GM10248 (cell line): Measurements from ENCODE around the gene IL34.
"Not testable (repeated sequence)": the region's sequence is repeated elsewhere in the genome, so short reads cannot be mapped to it uniquely, and the experiment has no call there.

Experiments used
- CTCF ChIA-PET: fragments of 300-600 bp; sonication (Branson Sonifier 250); formaldehyde crosslinking; extraction: SDS; loops from one replicate; lab custom pipeline; 2021; ENCODE audit warnings: antibody characterized with exemption; lab: Yijun Ruan, JAX
- POLR2A ChIA-PET: fragments of 350-650 bp; sonication (Branson Sonifier 250); formaldehyde crosslinking; extraction: SDS; loops from one replicate; lab custom pipeline; 2020; ENCODE audit warnings: antibody characterized with exemption; lab: Yijun Ruan, JAX
- DNase-seq: peaks from one replicate; pipeline ENCODE4 v3.0.0; 2012; ENCODE audit errors: extremely low spot score
- TF ChIP-seq, protein P1 (sequence below): IDR thresholded peaks from 2 replicates; pipeline ENCODE4 v1.5.1; 2012; ENCODE audit warnings: mild to moderate bottlenecking, low read depth; ENCODE audit errors: extremely low read depth, missing control alignments, control extremely low read depth

IL34 gene

DNA sequence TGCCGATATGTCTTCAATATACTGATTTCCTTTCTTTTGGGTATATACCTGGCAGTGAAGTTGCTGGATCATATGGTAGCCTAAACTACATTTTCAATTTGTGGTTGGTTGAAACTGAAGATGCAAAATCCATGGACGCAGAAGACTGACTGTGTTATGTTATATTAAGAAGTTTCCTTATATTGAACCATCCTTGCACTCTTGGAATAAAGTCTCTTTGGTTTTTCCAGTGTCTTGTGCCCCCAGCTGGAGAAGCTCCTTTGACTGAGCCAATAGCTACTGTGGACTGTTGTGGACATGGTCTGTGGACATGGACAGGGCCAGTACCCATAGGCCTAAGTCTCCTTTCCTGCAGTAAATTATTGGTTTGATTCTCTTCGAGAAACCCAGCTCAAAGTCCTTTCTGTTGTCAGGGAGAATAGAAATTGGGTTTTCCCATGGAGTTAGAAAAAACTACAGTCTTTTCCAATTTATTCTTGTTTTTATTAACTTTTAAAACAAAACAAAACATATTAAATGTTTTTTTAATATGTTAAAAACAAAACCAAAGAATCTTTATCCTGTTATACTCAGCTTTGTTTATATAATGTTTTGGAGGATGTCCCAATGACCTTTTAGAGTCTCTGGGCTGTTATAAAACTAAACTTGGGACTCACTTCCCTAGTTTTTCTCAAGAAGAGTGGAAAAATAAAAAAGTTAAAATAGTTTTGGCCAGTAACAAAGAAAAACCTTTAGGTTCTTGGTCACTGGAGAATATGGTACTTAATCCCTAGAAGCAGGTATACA, 15.2 kb upstream of the IL34 start:
- POLR2A ChIA-PET, result no interaction called here
- DNase-seq, result no peak
- CTCF ChIA-PET, result interaction anchor here (1.2 kb wide), 1 partner anchor 16 kb away, joined by 4 read pairs; no protein-coding TSS in a partner anchor
- TF ChIP-seq, protein P1, sequence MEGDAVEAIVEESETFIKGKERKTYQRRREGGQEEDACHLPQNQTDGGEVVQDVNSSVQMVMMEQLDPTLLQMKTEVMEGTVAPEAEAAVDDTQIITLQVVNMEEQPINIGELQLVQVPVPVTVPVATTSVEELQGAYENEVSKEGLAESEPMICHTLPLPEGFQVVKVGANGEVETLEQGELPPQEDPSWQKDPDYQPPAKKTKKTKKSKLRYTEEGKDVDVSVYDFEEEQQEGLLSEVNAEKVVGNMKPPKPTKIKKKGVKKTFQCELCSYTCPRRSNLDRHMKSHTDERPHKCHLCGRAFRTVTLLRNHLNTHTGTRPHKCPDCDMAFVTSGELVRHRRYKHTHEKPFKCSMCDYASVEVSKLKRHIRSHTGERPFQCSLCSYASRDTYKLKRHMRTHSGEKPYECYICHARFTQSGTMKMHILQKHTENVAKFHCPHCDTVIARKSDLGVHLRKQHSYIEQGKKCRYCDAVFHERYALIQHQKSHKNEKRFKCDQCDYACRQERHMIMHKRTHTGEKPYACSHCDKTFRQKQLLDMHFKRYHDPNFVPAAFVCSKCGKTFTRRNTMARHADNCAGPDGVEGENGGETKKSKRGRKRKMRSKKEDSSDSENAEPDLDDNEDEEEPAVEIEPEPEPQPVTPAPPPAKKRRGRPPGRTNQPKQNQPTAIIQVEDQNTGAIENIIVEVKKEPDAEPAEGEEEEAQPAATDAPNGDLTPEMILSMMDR, result no peak

DNA sequence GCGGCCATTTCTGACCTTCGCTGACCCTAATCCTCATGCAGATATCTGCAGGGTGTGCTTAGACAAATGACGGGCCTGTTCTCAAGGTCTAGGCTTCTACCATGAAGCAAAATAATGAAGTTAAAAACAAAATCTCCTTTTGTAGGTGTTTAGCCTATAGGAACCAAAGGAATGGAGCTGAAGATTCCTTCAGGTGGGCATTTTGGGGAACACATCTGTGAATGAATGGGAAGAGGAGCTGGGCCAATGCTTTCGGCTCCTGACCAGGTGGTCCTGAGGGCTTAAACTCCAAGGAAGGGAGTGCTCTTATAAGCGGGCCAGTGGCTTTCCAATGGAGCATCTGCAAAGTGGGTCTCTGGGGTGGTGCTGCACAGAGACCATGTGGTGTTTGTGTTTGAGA, 14.1 kb upstream of the IL34 start:
- DNase-seq, result no peak
- CTCF ChIA-PET, result interaction anchor here (1.2 to 2.0 kb wide), 2 partner anchors 17 to 23 kb away, joined by 4 to 7 read pairs; no protein-coding TSS in a partner anchor
- POLR2A ChIA-PET, result no interaction called here
- TF ChIP-seq, protein P1, result no peak

DNA sequence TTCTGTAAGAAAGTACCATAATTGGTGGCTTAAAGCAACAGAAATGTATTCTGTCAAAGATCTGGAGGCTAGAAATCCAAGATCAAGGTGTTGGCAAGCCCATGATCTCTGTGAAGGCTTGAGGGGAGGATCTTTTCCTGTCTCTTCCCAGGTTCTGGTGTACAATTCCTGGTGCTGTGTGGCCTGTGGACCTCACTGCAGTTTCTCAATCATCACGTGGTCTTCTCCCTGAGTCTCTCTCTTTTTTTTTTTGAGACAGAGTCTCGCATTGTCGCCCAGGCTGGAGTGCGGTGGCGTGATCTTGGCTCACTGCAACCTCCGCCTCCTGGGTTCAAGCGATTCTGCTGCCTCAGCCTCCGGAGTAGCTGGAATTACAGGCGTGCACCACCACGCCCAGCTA, 12.7 kb upstream of the IL34 start:
- POLR2A ChIA-PET, DNase-seq: not testable (repeated sequence)
- CTCF ChIA-PET, result interaction anchor here (2.0 kb wide), 1 partner anchor 21 kb away, joined by 7 read pairs; no protein-coding TSS in a partner anchor

DNA sequence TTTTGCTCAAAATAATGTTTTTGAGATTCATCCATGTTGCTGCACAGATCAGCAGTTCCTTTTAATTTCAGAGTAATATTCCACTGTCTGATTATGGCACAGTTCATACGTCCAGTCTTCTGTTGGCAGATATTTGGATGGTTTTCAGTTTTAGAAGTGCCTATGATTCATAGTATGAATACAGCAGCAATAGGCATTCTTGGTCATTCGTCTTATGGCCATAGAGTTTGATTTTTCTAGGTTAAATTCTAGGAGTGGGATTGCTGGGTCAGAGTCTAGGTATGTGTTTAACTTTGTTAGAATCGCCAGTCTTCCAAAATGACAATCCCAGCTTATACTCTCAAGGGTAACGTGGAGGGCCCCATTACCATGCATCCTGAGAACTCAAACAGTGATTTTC, 11.5 kb upstream of the IL34 start:
- POLR2A ChIA-PET, result no interaction called here
- CTCF ChIA-PET, result interaction anchor here (0.6 to 1.1 kb wide), 2 partner anchors 14 to 140 kb away, joined by 3 read pairs; no protein-coding TSS in a partner anchor
- TF ChIP-seq, protein P1, result no peak

DNA sequence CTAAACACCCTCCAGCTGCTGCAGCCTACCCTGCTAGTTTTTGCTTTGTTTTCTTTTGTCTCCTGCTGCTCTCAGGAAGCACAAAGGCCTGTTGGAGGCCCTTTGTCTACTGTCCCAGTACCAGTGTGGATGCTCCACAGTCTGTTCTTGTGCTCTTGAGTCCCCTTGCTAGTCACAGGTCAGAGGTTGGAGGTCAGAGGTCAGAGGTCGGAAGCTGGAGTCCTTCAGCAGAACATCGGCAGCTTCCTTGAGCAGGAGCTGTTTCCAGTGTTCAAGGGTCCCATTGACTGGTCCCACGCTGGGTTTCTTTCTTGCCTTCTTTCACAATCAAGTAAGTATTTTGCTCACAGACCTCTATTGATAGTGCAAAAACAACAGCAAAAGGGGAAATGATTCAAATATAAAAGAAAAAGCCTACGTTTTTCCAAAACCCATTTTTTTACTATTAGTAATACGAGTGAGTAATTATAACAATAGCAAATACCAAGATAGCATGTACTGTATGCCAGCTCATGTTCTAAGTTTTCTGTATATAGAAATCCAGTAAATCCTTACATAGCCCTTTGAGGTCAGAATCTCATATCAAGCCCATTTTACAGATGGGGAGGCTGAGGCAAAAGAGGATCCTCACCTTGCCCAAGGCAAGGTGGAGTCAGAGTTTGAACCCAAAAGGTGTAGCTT, 10.9 kb upstream of the IL34 start:
- TF ChIP-seq, protein P1, result no peak
- DNase-seq, result no peak
- ChIA-PET POLR2A (no interaction called here), CTCF (interaction anchor here (1.1 kb wide), 1 partner anchor 13 kb away, joined by 3 read pairs; no protein-coding TSS in a partner anchor)

More for the DNA sequence above, 11.5 kb upstream of the IL34 start:
- no peak for DNase-seq

DNA sequence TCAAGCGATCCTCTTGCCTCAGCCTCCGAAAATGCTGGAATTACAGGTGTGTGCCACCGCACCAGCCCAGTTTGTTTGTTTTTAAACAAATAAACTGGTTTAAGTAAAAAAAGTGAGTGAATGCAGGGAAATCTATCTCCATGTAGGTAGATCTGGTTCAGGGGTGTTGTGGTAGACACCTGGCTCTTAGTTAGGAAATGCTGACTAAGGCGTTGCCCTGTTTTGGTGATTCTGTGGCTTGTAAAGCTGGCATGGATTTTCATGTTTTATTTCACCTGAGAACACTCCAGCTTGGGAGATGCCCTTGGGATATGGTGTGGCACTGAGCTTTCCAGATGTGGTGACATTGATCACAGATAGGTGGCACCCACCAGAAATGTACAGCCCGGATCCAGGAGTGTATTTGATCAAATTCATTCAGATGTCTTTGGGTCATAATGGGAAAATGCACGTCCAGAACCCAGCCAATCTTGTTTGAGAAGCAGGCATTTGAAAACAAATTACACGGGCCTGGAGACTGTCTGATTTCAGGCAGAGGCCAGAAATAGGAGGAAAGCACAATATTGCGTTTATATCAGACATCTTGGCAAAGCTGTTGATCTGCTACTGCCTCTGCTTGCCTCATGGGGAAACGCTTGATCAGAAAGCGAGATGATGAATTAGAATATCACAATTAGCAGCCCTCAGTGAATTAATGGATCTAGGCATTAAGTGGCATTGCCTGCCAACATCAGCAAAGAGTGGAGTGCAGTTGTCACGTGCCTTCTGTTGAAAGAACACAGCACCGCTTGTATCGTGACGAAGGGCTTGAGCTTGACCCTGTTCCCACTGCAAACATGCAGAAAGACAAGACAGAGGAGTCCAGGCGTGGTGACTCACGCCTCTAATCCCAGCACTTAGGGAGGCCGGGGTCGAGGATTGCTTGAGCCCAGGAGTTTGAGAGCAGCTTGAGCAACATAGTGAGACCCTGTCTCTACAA, 7.3 kb upstream of the IL34 start:
- ChIA-PET CTCF (interaction anchor here (3.9 kb wide), 1 partner anchor 15 kb away, joined by 12 read pairs; no protein-coding TSS in a partner anchor), POLR2A (no interaction called here)
- TF ChIP-seq, protein P1, result no peak
- no peak for DNase-seq
